GM18519 (cell line): ENCODE measurements around the gene PPP1R15B.

Source experiments
- ATAC-seq: cut with Tn5 transposase; IDR thresholded peaks from one replicate; pipeline ENCODE4 v1.9.1; 2021; ENCODE audit warnings: mild to moderate bottlenecking, moderate library complexity; ENCODE audit not compliant: unreplicated experiment, low FRiP score

PPP1R15B gene

GRCh38 chr1:204405988-204406387 lies 5.6 kb downstream of the PPP1R15B start:
- ATAC-seq = no peak

- ATAC-seq = no peak
Observed at GRCh38 chr1:204404629-204405028, 7.0 kb downstream of the PPP1R15B start.

GRCh38 chr1:204402391-204402790 lies 9.2 kb downstream of the PPP1R15B start:
- ATAC-seq = no peak

DNA sequence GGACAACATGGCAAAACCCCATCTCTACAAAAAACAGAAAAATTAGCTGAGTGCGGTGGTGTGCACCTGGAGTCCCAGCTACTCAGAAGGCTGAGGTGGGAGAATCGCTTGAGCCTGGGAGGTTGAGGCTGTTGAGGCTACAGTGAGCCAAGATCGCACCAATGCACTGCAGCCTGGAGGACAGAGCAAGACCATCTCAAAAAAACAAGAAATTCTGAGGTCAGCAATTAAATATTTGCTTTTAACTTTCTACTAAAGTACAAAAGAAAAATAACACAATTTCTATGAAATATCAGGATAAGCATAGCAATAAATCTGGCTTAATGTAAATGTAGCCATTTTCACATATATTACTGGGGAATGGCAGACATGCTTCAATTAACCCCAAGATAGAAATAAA lies 9.9 kb downstream of the PPP1R15B start:
- ATAC-seq = no peak

GRCh38 chr1:204400882-204401510 lies 10.6 kb downstream of the PPP1R15B start:
- ATAC-seq = no peak

GRCh38 chr1:204398197-204399125 lies 13.2 kb downstream of the PPP1R15B start:
- ATAC-seq = no peak

GRCh38 chr1:204396015-204396583 lies 15.5 kb downstream of the PPP1R15B start:
- no peak for ATAC-seq

GRCh38 chr1:204391629-204392028 lies 20.0 kb downstream of the PPP1R15B start:
- ATAC-seq = no peak

GRCh38 chr1:204390751-204391466 lies 20.7 kb downstream of the PPP1R15B start:
- no peak for ATAC-seq

DNA sequence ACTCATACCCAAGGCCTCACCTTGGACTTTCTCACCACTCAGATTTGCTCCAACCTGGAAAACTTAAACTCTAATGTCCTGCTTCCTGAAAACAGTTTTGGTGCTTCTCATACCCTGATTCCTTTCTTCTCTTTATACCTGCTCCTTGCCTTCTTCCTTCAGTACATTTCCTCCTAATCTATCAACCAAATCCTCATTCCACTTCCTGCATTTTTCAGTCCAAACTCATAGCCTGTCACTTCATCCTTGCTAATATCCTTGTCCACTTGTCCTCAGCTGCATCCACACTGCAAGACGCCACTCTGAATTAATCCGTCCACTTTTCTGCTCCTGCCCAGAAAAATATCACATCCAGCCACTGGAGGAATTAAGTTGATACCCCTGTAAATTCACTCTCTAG lies 25.9 kb downstream of the PPP1R15B start:
- no peak for ATAC-seq

- ATAC-seq = no peak
Observed at GRCh38 chr1:204384636-204385352, 26.8 kb downstream of the PPP1R15B start.

DNA sequence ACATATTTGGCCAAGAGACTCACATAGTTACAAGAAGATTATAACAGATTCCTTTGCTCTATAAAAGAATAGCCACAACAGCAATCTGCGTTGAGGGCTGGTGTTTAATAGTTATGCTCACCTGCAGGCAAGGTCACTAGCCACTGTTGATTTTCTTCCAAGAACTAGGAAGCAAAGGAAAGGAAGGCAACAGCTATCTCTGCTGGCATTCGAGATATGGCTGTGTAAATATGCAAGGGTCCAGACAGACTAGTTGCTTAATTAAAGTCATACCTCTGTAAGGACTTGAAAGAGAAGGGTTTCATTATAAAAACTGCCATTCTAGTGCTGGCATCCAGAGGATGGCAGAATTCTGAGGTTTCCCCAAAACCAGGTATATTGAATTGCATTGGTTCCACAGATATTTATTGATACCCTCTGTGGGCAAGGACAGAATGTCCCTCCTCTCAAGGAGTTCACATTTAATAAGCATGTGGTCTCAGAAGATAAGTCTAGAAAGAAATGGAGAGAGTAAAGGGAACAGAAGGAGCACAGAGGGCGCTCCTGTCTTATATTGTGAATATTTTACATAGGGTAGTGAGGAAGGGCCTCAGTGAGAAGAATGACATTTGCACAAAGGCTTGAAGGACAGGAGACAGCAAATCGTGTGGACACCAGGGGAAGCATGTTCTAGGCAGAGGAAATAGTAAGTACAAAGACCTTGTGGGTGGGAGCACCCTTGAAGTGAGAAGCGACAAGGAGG lies 28.3 kb downstream of the PPP1R15B start:
- no peak for ATAC-seq

DNA sequence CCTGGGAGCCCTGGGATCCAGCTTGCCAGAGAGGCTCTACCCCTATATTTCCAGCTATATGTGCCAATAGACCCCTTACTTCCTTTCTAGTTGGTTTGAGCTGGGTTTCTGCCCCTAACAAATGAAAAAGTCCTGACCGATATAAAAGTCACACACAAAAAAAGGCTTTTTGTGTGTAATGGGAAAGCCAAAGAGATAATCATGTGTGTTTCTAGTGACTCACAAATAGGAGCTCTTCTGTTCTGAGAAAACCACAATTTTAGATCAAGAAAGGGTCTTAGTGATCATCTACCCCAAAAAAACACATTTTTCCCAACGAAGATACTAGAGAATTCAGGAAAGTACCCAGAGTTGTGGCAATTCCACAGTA lies 28.9 kb downstream of the PPP1R15B start:
- ATAC-seq = no peak

DNA sequence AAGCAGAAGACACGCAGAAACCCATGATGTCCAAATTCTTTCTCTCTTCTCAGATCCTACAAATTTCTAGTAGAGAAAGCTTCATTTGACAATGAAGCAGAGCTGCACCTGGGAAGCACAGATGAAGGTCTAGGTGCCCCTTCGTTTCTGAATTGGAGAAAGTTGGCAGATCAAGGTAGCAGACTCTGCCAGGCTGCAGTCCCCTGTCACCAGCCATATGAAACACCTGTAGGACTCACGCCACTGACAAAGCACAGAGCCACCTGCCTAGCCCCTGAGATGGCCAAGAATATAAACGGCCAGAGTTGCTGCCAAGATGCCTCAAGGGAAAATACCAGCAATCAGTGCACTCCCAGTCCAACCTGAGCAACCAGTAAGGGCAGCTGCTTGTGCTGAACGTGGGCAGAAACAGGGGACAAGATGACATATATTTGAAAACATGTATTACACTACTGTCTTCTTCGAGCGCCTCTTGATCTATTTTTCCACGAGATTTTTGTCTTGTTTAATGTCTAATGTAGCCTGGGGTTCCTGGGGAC lies 31.3 kb downstream of the PPP1R15B start:
- ATAC-seq = no peak

DNA sequence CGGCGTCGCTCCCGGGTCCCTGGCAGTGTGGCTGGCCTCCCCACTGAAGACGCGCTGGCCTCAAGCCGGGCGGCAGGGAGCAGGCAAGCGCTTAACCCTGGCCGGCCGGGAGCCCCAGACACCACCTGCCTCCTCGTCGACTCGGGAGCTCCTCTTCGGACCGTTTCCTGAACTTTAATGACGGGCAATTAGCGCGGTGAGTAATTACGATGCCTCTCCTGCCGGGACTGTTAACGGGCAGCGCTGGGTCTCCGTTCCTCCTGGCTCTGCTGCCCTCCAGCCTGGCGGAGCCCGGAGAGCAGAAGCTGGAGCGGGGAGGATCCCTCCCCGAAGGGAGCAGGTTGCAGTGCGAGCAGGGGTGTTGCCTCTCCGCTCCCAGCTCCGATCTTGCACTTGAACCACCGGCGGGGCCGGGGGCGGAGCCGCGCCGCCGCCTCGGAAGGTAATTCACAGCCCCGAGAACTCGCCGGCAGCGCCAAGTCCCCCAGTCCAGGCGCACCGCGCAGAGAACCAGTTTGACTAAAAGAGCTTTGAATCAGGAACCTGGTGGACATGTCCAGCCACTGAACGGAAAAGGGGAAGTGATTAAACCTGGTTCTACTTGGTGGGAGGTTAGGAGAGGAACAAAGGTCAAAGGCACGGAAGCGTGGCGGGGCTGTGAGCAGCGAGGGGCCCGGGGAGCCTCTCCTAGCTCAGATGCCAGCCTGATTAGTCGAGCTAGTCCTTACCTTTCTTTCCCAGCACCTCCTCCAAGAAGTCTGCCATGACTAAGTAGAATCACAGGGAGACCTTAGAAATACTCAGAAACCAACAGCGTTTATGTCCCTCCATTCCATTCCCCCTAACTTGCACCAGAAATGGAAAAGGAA lies 33.6 kb downstream of the PPP1R15B start:
- ATAC-seq = no peak

- ATAC-seq = no peak
Observed at GRCh38 chr1:204376919-204377799, 34.5 kb downstream of the PPP1R15B start.

GRCh38 chr1:204376465-204376864 lies 35.2 kb downstream of the PPP1R15B start:
- no peak for ATAC-seq
